Activated T-cell treated with anti-CD3 and anti-CD28 coated beads, Interleukin-2, amount 50 U/mL, for 48 hours (primary cell): ENCODE data around the gene RALB.

Experiments used
- DNase-seq, 2 experiments: peaks; one replicate each; pipeline ENCODE4 v3.0.0-alpha.2; 2020

Gene RALB

GRCh38 chr2:120252225-120253020 lies at the start of gene RALB:
RALB (plus strand) TSS chr2:120252852; CDS start chr2:120278665, 25,813 bp downstream.
- DNase-seq: peak; percentile 99

GRCh38 chr2:120203251-120204021 lies 49.2 kb upstream of the RALB start:
- no peak for DNase-seq

- DNase-seq: no peak
These were observed 48.6 kb upstream of the RALB start for GRCh38 chr2:120204022-120204405.

GRCh38 chr2:120204417-120204816 lies 48.2 kb upstream of the RALB start:
- no peak for DNase-seq

- DNase-seq: no peak
These were observed 47.5 kb upstream of the RALB start for GRCh38 chr2:120204945-120205670.

- DNase-seq: peak; percentile 68 to 76
These were observed 46.5 kb upstream of the RALB start for GRCh38 chr2:120206022-120206581.

GRCh38 chr2:120208381-120209353 lies 44.0 kb upstream of the RALB start:
- DNase-seq: no peak

- DNase-seq: peak in 1 of 2 experiments; percentile 16
These were observed 43.0 kb upstream of the RALB start for GRCh38 chr2:120209427-120210269.

- DNase-seq: peak; percentile 18
These were observed 42.4 kb upstream of the RALB start for GRCh38 chr2:120210270-120210693.

- DNase-seq: no peak
These were observed 34.5 kb upstream of the RALB start for GRCh38 chr2:120218181-120218580.

- no peak for DNase-seq
These were observed 33.4 kb upstream of the RALB start for GRCh38 chr2:120219291-120219690.

GRCh38 chr2:120219766-120220165 lies 32.9 kb upstream of the RALB start:
- no peak for DNase-seq

- DNase-seq: peak in 1 of 2 experiments; percentile 7
These were observed 31.9 kb upstream of the RALB start for GRCh38 chr2:120220756-120221155.

GRCh38 chr2:120221616-120222015 lies 31.0 kb upstream of the RALB start:
- DNase-seq: peak; percentile 34 to 35

- DNase-seq: peak in 1 of 2 experiments; percentile 14
These were observed 30.2 kb upstream of the RALB start for GRCh38 chr2:120222186-120223033.

- peak; percentile 94 to 95 for DNase-seq
These were observed 29.4 kb upstream of the RALB start, which contains the start of gene TMEM185B for GRCh38 chr2:120223034-120223912. TMEM185B (minus strand) TSS chr2:120223400; CDS start chr2:120222976, 424 bp downstream.

GRCh38 chr2:120224256-120224655 lies 28.4 kb upstream of the RALB start:
- DNase-seq: no peak

- DNase-seq: no peak
These were observed 27.7 kb upstream of the RALB start for GRCh38 chr2:120224735-120225548.
